Measurements from ENCODE around the gene SETD5.

The SETD5 gene

GRCh38 chr3:9397332-9397905 is at the start of gene SETD5:
Gene SETD5, plus strand, starts transcription at chr3:9397615. Its CDS starts 31,324 bp downstream, at chr3:9428939.
- peak; percentile 94 to 99 (median 98) for DNase-seq
- intact Hi-C loops (cut with DNase I) = loop anchor here (2.0 kb wide), 2 partner anchors 25 to 35 kb away; partner anchors contain the start of gene THUMPD3

GRCh38 chr3:9347887-9348286 is 49.5 kb upstream of the SETD5 start:
- intact Hi-C loops (cut with DNase I) = no loop called here
- DNase-seq = peak in 12 of 42 donors; percentile 6 to 67 (median 24)

- intact Hi-C loops (cut with DNase I) = no loop called here
- no peak for DNase-seq
Observed at GRCh38 chr3:9349321-9350117, 47.9 kb upstream of the SETD5 start.

- no peak for DNase-seq
- intact Hi-C loops (cut with DNase I) = no loop called here
Observed at GRCh38 chr3:9351709-9352126, 45.7 kb upstream of the SETD5 start.

GRCh38 chr3:9352917-9353752 is 44.3 kb upstream of the SETD5 start:
- DNase-seq = peak; percentile 50 to 91 (median 80)
- intact Hi-C loops (cut with DNase I) = no loop called here

GRCh38 chr3:9361691-9362388 is 35.6 kb upstream of the SETD5 start:
- intact Hi-C loops (cut with DNase I) = loop anchor here (2.0 kb wide), 1 partner anchor 35 kb away; the partner anchor contains the start of gene SETD5
- DNase-seq = no peak

GRCh38 chr3:9362731-9363530 is 34.5 kb upstream of the SETD5 start, which contains the start of gene THUMPD3:
Gene THUMPD3, plus strand, starts transcription at chr3:9363054. Its CDS starts 2,015 bp downstream, at chr3:9365069.
- intact Hi-C loops (cut with DNase I) = loop anchor here (2.0 kb wide), 1 partner anchor 34 kb away; the partner anchor contains the start of gene SETD5
- DNase-seq = peak; percentile 89 to 98 (median 96)

- intact Hi-C loops (cut with DNase I) = no loop called here
- DNase-seq = no peak
Observed at GRCh38 chr3:9369508-9369907, 27.9 kb upstream of the SETD5 start.

GRCh38 chr3:9373465-9373864 is 23.9 kb upstream of the SETD5 start:
- DNase-seq = no peak
- intact Hi-C loops (cut with DNase I) = no loop called here

- intact Hi-C loops (cut with DNase I) = no loop called here
- DNase-seq = no peak
Observed at GRCh38 chr3:9377981-9378380, 19.4 kb upstream of the SETD5 start.

- intact Hi-C loops (cut with DNase I) = no loop called here
- DNase-seq = no peak
Observed at GRCh38 chr3:9379327-9379726, 18.1 kb upstream of the SETD5 start.

GRCh38 chr3:9380014-9380413 is 17.4 kb upstream of the SETD5 start:
- intact Hi-C loops (cut with DNase I) = no loop called here
- no peak for DNase-seq

GRCh38 chr3:9384141-9384828 is 13.1 kb upstream of the SETD5 start:
- peak in 3 of 42 donors; percentile 28 to 44 (median 28) for DNase-seq
- intact Hi-C loops (cut with DNase I) = no loop called here

- intact Hi-C loops (cut with DNase I) = no loop called here
Observed at GRCh38 chr3:9385187-9386077, 12.0 kb upstream of the SETD5 start.

GRCh38 chr3:9386078-9386459 is 11.3 kb upstream of the SETD5 start:
- intact Hi-C loops (cut with DNase I) = no loop called here

More at GRCh38 chr3:9385187-9386077, 12.0 kb upstream of the SETD5 start:
- no peak for DNase-seq

GRCh38 chr3:9386501-9387321 is 10.7 kb upstream of the SETD5 start:
- DNase-seq = no peak
- intact Hi-C loops (cut with DNase I) = no loop called here

More at GRCh38 chr3:9386078-9386459, 11.3 kb upstream of the SETD5 start:
- DNase-seq = no peak

Data from head of caudate nucleus (tissue), 42 donors.